WI38 (cell line): ENCODE data around the gene HOOK2.
"Not testable (repeated sequence)": the region's sequence is repeated elsewhere in the genome, so short reads cannot be mapped to it uniquely, and the experiment has no call there.

ENCODE experiments used
- H3K4me3 ChIP-seq: 2 replicates; pipeline ENCODE4 v1.5.1; 2011; ENCODE audit warnings: low read depth, mild to moderate bottlenecking, control low read depth, low read length
- CTCF ChIP-seq: IDR thresholded peaks from 2 replicates; pipeline ENCODE4 v1.5.1; 2012; ENCODE audit warnings: low read depth, mild to moderate bottlenecking, control low read depth, low read length

HOOK2 gene

DNA sequence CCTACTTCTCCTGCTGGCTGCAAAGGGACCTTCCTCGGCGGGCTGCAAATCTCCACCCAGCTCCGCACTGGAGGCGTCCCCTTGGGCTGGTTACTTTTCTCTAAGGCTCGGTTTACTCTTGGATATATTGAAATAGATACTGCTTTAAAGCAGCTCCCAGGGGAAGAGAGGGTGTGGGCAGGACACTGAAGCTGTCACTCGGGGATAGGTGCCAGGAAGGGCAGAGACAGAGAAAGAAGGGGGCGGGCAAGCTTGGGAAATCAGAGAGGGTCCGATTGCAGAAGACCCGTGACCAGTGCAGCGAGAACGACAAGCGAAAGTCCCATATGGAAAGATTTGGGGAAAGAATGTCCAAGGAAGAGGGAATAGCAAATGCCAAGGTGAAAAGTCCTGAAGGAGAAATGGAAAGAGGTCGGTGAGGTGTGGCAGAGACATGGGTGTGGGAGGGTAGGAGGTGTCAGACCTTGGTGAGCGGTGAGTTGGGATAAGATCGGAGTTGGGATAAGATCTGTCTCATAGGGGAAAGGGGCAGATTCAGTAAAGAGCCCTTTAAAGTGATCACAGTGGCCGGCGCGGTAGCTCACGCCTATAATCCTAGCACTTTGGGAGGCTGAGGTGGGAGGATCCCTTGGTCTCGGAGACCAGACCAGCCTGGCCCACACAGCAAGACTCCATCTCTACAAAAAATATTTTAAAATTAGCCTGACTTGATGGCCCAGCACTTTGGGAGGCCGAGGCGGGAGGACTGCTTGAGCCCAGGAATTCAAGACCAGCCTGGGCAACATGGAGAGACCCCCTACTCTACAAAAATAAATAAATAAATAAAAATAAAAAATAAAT is 27.1 kb upstream of the HOOK2 start:
- H3K4me3 ChIP-seq, result peak overlapping the region; percentile 81
- TF ChIP-seq CTCF, result no peak

DNA sequence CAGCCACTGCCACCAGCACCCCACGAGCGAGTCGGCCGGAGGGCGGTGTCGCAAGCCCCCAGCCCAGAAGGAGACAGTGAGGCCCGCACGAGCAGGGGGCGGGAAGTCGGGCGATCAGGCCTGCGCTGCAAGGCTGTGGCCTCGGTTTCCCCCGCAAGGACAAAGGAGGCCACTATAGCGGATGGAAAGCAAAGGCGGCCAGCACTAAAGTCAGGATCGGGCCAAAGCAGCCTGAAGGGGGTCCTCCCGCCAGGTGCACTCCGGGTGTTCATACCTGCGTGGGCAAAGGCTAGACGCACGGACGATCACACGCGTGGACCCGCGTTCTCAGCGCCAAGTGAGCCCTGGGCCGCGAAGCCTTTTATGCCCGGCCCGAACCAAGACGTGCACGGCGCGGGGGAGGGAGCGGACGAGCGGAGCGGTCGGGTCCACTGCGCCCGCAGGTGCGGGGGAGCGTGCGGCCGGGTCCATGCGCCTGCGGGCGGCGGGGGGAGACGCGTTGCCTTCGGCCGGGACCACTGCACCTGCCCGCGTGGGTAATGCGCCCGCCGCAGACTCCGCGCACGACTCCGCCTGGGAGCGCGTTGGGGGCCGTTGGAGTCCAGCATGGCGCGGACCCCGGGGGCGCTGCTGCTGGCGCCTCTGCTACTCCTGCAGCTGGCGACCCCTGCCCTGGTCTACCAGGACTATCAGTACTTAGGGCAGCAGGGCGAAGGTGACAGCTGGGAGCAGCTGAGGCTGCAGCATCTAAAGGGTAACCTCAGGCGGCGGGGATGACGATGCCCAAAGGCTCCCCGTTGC is 26.3 kb upstream of the HOOK2 start, which contains the start of the genes PRDX2 and THSD8:
PRDX2 (minus strand) TSS at position 335 of the 801 bp plus-strand sequence. CDS start 539 bp downstream, outside the sequence.
THSD8 (plus strand) TSS at position 604 of the 801 bp plus-strand sequence; CDS start at position 607, 3 bp downstream.
- TF ChIP-seq CTCF, result no peak

DNA sequence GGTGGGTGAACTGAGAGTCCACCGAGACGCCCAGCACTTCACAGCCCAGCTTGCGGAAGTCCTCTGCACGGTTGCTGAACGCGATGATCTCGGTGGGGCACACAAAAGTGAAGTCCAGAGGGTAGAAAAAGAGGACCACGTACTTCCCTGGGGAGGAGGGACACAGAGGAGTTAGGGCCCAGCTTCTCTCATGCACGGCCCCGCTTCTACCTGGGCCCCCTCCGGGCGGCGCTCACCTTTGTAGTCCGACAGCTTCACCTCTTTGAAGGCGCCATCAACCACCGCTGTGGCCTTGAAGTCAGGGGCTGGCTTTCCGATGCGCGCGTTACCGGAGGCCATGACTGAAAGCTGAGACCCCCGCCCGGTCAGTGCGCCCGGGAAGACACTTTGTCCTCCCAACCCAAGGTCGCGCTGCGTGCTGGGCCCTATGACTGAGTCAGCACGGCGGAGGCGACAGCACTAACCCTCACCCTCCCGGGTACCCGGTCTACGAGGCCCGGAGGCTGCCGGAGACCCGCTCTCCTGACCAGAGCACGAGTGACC is 25.6 kb upstream of the HOOK2 start:
- TF ChIP-seq CTCF, result no peak

More for the DNA sequence above, 26.3 kb upstream of the HOOK2 start, which contains the start of the genes PRDX2 and THSD8:
- peak within 1 kb of the TSS; percentile 81 for H3K4me3 ChIP-seq

GRCh38 chr19:12800466-12800770 is 25.1 kb upstream of the HOOK2 start:
- H3K4me3 ChIP-seq, result peak overlapping the region; percentile 81
- no peak for TF ChIP-seq CTCF

More for the DNA sequence above, 25.6 kb upstream of the HOOK2 start:
- peak overlapping the region; percentile 81 for H3K4me3 ChIP-seq

DNA sequence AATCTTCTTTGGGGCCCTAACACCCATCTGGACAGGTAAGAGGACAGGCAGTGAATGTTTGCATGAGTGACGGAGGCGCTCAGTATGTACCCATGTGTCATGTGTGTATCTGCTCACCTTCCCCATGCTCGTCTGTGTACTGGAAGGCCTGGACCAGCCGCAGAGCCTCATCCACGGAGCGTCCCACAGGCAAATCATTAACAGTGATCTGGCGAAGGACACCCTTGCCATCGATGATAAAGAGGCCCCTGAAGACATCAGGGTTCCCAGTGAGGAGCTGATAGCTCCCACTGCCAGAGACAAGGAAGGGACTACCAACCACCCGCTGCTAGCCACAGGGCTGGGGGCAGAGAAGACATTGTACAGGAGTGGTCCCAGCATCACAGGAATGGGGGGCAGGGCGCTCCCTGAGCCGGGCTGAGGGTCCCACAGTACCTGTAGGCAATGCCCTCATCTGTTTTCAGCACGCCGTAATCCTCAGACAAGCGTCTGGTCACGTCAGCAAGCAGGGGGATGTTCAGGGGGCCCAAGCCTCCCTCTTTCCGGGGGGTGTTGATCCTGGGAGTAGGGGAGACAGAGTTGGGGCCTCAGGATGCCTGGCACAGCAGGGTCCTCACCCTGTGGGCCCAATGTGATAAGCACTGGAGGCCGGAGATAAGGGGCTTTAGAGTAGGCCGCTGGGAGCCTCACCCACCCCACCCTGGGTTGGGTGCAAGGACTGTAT is 24.6 kb upstream of the HOOK2 start:
- no peak overlapping the region for H3K4me3 ChIP-seq
- TF ChIP-seq CTCF, result no peak

DNA sequence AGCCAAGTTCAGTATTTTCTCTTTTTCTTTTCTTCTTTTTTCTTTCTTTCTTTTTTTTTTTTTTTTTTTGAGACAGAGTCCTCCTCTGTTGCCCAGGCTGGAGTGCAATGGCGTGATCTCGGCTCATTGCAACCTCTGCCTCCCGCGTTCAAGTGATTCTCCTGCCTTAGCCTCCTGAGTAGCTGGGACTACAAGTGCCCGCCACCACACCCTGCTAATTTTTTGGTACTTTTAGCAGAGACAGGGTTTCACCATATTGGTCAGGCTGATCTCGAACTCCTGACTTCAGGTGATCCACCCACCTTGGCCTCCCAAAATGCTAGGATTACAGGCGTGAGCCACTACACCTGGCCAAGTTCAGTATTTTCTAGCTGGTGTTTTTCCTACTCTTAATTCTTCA is 22.3 kb upstream of the HOOK2 start:
- not testable (repeated sequence) for H3K4me3 ChIP-seq

GRCh38 chr19:12797141-12797587 is 21.8 kb upstream of the HOOK2 start:
- TF ChIP-seq CTCF, result no peak
- H3K4me3 ChIP-seq, result no peak overlapping the region
